Liver (tissue), 3 donors: Measurements from ENCODE around the gene FRAS1.

ENCODE experiments used
- EGR1 ChIP-seq, 2 donors: IDR thresholded peaks; 2 replicates each; pipeline ENCODE4 v1.6.1; 2016 to 2018; ENCODE audit warnings: antibody characterized with exemption in 2 of 2, low read depth in 2 of 2
- FOXA1 ChIP-seq: IDR thresholded peaks from 2 replicates; pipeline ENCODE4 v1.6.1; 2016; ENCODE audit warnings: antibody characterized with exemption
- RAD21 ChIP-seq, 2 donors: IDR thresholded peaks; 2 replicates each; pipeline ENCODE4 v1.6.1; 2016; ENCODE audit warnings: antibody characterized with exemption in 2 of 2, mild to moderate bottlenecking in 2 of 2
- SP1 ChIP-seq: IDR thresholded peaks from 2 replicates; pipeline ENCODE4 v1.6.1; 2018; ENCODE audit warnings: antibody characterized with exemption, mild to moderate bottlenecking
- TAF1 ChIP-seq: conservative IDR thresholded peaks from 2 replicates; pipeline ENCODE4 v1.6.1; 2016; ENCODE audit warnings: antibody characterized with exemption, mild to moderate bottlenecking
- TF ChIP-seq, protein P1 (sequence below): fragments of 150-350 bp; IDR thresholded peaks from 2 replicates; pipeline ENCODE4 v1.5.1; 2017; ENCODE audit warnings: improper control_type of control experiment, low read depth, low read length; ENCODE audit not compliant: missing input control
- TF ChIP-seq, protein P2 (sequence below): IDR thresholded peaks from 2 replicates; pipeline ENCODE4 v1.6.1; 2016; ENCODE audit warnings: antibody characterized with exemption
- TF ChIP-seq, protein P3 (sequence below): IDR thresholded peaks from 2 replicates; pipeline ENCODE4 v1.6.1; 2016; ENCODE audit warnings: antibody characterized with exemption, mild to moderate bottlenecking
- TF ChIP-seq, protein P4 (sequence below): IDR thresholded peaks from 2 replicates; pipeline ENCODE4 v1.6.1; 2016; ENCODE audit warnings: antibody characterized with exemption
- TF ChIP-seq, protein P5 (sequence below): IDR thresholded peaks from 2 replicates; pipeline ENCODE4 v1.6.1; 2016; ENCODE audit warnings: antibody characterized with exemption
- donor health status: healthy.
- donor health status: healthy.

DNA sequence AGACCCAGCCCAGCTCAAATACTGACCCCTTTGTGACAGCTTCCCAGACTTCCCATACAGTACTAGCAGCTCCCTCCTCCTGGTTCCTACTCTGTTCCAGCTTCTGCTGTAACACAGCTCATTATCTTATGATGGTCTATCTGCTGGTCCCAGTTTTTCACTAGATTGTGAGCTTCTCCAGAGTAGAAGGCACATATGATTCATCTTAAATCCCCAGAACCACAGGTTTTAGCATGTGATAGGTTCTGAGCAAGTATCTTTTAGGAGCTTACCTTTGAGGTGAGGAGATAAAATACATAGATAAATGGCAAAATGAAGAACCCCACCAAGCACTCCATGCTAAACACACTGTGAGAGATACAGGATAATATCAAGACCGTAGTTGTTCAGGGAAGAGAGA is 466.9 kb downstream of the FRAS1 start:
- TF ChIP-seq EGR1 (IDR thresholded peaks at IDR 0.05; ENCODE audit: low read depth in 2 of 2): no peak
- TF ChIP-seq, protein P1, sequence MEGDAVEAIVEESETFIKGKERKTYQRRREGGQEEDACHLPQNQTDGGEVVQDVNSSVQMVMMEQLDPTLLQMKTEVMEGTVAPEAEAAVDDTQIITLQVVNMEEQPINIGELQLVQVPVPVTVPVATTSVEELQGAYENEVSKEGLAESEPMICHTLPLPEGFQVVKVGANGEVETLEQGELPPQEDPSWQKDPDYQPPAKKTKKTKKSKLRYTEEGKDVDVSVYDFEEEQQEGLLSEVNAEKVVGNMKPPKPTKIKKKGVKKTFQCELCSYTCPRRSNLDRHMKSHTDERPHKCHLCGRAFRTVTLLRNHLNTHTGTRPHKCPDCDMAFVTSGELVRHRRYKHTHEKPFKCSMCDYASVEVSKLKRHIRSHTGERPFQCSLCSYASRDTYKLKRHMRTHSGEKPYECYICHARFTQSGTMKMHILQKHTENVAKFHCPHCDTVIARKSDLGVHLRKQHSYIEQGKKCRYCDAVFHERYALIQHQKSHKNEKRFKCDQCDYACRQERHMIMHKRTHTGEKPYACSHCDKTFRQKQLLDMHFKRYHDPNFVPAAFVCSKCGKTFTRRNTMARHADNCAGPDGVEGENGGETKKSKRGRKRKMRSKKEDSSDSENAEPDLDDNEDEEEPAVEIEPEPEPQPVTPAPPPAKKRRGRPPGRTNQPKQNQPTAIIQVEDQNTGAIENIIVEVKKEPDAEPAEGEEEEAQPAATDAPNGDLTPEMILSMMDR: no peak
- no peak for TF ChIP-seq TAF1
- TF ChIP-seq, protein P2, sequence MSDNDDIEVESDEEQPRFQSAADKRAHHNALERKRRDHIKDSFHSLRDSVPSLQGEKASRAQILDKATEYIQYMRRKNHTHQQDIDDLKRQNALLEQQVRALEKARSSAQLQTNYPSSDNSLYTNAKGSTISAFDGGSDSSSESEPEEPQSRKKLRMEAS: no peak
- no peak for TF ChIP-seq FOXA1
- TF ChIP-seq, protein P3, sequence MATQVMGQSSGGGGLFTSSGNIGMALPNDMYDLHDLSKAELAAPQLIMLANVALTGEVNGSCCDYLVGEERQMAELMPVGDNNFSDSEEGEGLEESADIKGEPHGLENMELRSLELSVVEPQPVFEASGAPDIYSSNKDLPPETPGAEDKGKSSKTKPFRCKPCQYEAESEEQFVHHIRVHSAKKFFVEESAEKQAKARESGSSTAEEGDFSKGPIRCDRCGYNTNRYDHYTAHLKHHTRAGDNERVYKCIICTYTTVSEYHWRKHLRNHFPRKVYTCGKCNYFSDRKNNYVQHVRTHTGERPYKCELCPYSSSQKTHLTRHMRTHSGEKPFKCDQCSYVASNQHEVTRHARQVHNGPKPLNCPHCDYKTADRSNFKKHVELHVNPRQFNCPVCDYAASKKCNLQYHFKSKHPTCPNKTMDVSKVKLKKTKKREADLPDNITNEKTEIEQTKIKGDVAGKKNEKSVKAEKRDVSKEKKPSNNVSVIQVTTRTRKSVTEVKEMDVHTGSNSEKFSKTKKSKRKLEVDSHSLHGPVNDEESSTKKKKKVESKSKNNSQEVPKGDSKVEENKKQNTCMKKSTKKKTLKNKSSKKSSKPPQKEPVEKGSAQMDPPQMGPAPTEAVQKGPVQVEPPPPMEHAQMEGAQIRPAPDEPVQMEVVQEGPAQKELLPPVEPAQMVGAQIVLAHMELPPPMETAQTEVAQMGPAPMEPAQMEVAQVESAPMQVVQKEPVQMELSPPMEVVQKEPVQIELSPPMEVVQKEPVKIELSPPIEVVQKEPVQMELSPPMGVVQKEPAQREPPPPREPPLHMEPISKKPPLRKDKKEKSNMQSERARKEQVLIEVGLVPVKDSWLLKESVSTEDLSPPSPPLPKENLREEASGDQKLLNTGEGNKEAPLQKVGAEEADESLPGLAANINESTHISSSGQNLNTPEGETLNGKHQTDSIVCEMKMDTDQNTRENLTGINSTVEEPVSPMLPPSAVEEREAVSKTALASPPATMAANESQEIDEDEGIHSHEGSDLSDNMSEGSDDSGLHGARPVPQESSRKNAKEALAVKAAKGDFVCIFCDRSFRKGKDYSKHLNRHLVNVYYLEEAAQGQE: no peak
- TF ChIP-seq RAD21 (IDR thresholded peaks at IDR 0.05): no peak
- TF ChIP-seq, protein P4, sequence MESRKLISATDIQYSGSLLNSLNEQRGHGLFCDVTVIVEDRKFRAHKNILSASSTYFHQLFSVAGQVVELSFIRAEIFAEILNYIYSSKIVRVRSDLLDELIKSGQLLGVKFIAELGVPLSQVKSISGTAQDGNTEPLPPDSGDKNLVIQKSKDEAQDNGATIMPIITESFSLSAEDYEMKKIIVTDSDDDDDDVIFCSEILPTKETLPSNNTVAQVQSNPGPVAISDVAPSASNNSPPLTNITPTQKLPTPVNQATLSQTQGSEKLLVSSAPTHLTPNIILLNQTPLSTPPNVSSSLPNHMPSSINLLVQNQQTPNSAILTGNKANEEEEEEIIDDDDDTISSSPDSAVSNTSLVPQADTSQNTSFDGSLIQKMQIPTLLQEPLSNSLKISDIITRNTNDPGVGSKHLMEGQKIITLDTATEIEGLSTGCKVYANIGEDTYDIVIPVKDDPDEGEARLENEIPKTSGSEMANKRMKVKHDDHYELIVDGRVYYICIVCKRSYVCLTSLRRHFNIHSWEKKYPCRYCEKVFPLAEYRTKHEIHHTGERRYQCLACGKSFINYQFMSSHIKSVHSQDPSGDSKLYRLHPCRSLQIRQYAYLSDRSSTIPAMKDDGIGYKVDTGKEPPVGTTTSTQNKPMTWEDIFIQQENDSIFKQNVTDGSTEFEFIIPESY: no peak
- TF ChIP-seq, protein P5, sequence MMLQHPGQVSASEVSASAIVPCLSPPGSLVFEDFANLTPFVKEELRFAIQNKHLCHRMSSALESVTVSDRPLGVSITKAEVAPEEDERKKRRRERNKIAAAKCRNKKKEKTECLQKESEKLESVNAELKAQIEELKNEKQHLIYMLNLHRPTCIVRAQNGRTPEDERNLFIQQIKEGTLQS: no peak
- no peak for TF ChIP-seq SP1
